Activated naive CD4-positive, alpha-beta T cell treated with anti-CD3 and anti-CD28 coated beads, Interleukin-2, amount 10 ng/mL, durations not matched to agents 7 days and 5 days (primary cell): ENCODE data around the gene UNC93B1.
"Not testable (repeated sequence)": the region's sequence is repeated elsewhere in the genome, so short reads cannot be mapped to it uniquely, and the experiment has no call there.

Experiments
- CTCF ChIA-PET: fragments of 350-600 bp; sonication (Branson Sonifier 250); formaldehyde crosslinking; loops from one replicate; lab custom pipeline; 2021; ENCODE audit warnings: antibody characterized with exemption; lab: Charles Lee
- DNase-seq: peaks from one replicate; pipeline ENCODE4 v3.0.0-alpha.2; 2020
- H3K27ac Mint-ChIP-seq: one replicate; pipeline ENCODE4 v1.8.0; 2021; ENCODE audit warnings: mild to moderate bottlenecking, moderate library complexity, mixed read lengths
- H3K27me3 Mint-ChIP-seq: one replicate; pipeline ENCODE4 v1.8.0; 2021; ENCODE audit warnings: mild to moderate bottlenecking, mixed read lengths
- H3K36me3 Mint-ChIP-seq: one replicate; pipeline ENCODE4 v1.8.0; 2021; ENCODE audit warnings: mixed read lengths
- H3K4me1 Mint-ChIP-seq: one replicate; pipeline ENCODE4 v1.8.0; 2021; ENCODE audit warnings: mixed read lengths
- H3K4me3 Mint-ChIP-seq: one replicate; pipeline ENCODE4 v1.8.0; 2021; ENCODE audit warnings: mild to moderate bottlenecking, moderate library complexity, mixed read lengths
- H3K9me3 Mint-ChIP-seq: one replicate; pipeline ENCODE4 v1.8.0; 2021; ENCODE audit warnings: mixed read lengths

Gene UNC93B1

GRCh38 chr11:67946403-67946802 is 57.5 kb downstream of the UNC93B1 start:
- H3K9me3 Mint-ChIP-seq, DNase-seq, H3K36me3 Mint-ChIP-seq, H3K27ac Mint-ChIP-seq, H3K4me3 Mint-ChIP-seq, H3K4me1 Mint-ChIP-seq, CTCF ChIA-PET: not testable (repeated sequence)
- H3K27me3 Mint-ChIP-seq, result peaks cover 15% of the 10 kb centered on the region

- CTCF ChIA-PET, H3K9me3 Mint-ChIP-seq, DNase-seq, H3K36me3 Mint-ChIP-seq, H3K4me1 Mint-ChIP-seq, H3K4me3 Mint-ChIP-seq, H3K27ac Mint-ChIP-seq: not testable (repeated sequence)
- peaks cover 11% of the 10 kb centered on the region for H3K27me3 Mint-ChIP-seq
Measured at GRCh38 chr11:67943406-67943805, 60.5 kb downstream of the UNC93B1 start.
